GM21360 (cell line): ENCODE results near the gene CCDC122.
"Not testable (repeated sequence)": the region's sequence is repeated elsewhere in the genome, so short reads cannot be mapped to it uniquely, and the experiment has no call there.

Experiments used
- ATAC-seq: cut with Tn5 transposase; IDR thresholded peaks from one replicate; pipeline ENCODE4 v1.9.1; 2021; ENCODE audit warnings: mild to moderate bottlenecking, moderate library complexity; ENCODE audit not compliant: unreplicated experiment

The CCDC122 gene

GRCh38 chr13:43877766-43878165 lies 1.8 kb downstream of the CCDC122 start:
- ATAC-seq, result no peak

GRCh38 chr13:43877326-43877725 lies 2.2 kb downstream of the CCDC122 start:
- no peak for ATAC-seq

GRCh38 chr13:43876366-43876765 lies 3.2 kb downstream of the CCDC122 start:
- no peak for ATAC-seq

GRCh38 chr13:43874504-43875092 lies 4.9 kb downstream of the CCDC122 start:
- no peak for ATAC-seq

- ATAC-seq, result no peak
Measured at GRCh38 chr13:43872181-43872580, 7.4 kb downstream of the CCDC122 start.

- no peak for ATAC-seq
Measured at GRCh38 chr13:43865892-43866291, 13.6 kb downstream of the CCDC122 start.

- ATAC-seq, result no peak
Measured at GRCh38 chr13:43864921-43865320, 14.6 kb downstream of the CCDC122 start.

- ATAC-seq, result no peak
Measured at GRCh38 chr13:43861863-43862262, 17.7 kb downstream of the CCDC122 start.

GRCh38 chr13:43852923-43853404 lies 26.6 kb downstream of the CCDC122 start:
- no peak for ATAC-seq

- no peak for ATAC-seq
Measured at GRCh38 chr13:43850873-43851272, 28.7 kb downstream of the CCDC122 start.

- ATAC-seq, result no peak
Measured at GRCh38 chr13:43848001-43848649, 31.4 kb downstream of the CCDC122 start.

- no peak for ATAC-seq
Measured at GRCh38 chr13:43846496-43847158, 32.9 kb downstream of the CCDC122 start.

GRCh38 chr13:43838909-43839308 lies 40.6 kb downstream of the CCDC122 start:
- no peak for ATAC-seq

GRCh38 chr13:43835701-43836100 lies 43.8 kb downstream of the CCDC122 start:
- ATAC-seq, result no peak

- no peak for ATAC-seq
Measured at GRCh38 chr13:43831088-43831487, 48.5 kb downstream of the CCDC122 start.

- ATAC-seq, result no peak
Measured at GRCh38 chr13:43830497-43830881, 49.1 kb downstream of the CCDC122 start.

- ATAC-seq, result not testable (repeated sequence)
Measured at GRCh38 chr13:43824656-43825055, 54.9 kb downstream of the CCDC122 start.

- ATAC-seq, result no peak
Measured at GRCh38 chr13:43822969-43823368, 56.6 kb downstream of the CCDC122 start.

- no peak for ATAC-seq
Measured at GRCh38 chr13:43816401-43816889, 63.1 kb downstream of the CCDC122 start.

- no peak for ATAC-seq
Measured at GRCh38 chr13:43815204-43815603, 64.3 kb downstream of the CCDC122 start.

GRCh38 chr13:43808676-43809075 lies 70.9 kb downstream of the CCDC122 start:
- ATAC-seq, result no peak

- no peak for ATAC-seq
Measured at GRCh38 chr13:43805681-43806128, 73.8 kb downstream of the CCDC122 start.
